GM18505 (cell line): ENCODE data around the gene ERCC6L.
A peak's percentile ranks its signal among the peaks of the same experiment; 100 is the strongest.

ENCODE experiments used
- ATAC-seq: cut with Tn5 transposase; IDR thresholded peaks from one replicate; pipeline ENCODE4 v1.9.1; 2021; ENCODE audit not compliant: unreplicated experiment
- POLR2A ChIP-seq: IDR thresholded peaks from 4 replicates; pipeline ENCODE4 v1.6.1; 2011; ENCODE audit warnings: borderline replicate concordance; ENCODE audit not compliant: insufficient read depth, insufficient read length; ENCODE audit errors: extremely low read depth

ERCC6L gene

DNA sequence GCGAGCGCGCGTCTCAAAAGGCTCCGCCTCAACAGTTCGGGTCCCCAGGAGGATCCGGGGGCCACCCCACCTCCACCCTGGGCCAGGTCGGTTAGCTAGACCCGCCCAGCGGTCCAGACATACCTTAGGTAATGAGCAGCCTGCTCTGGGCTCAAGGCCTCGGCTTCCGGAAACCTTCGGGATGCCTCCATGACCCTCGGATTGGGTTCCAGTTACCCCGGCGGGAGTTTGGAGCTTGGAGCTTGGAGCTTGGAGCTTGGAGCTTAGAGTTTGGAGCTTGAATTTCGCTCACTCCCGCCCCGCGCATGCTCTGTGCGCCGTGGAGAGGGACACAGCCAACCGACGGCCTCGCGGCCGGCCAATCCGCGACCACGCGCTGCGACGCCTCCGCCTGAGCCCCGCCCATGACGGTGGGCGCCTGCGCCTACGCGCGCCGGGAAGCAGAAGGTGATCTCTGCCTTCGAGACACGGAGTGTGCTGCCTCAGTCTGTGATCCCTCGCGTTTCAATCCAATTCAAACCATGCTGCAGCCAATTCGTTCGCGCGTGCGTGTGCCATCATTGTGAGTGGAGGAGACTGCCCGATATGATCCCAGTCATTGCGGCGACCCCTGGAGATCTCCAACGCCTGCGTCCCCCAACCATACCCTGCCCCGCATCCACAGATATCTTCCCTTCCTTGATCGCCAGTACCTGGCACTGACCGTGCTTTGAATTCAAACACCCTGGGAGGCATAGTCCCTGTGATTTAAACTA, at the start of gene ERCC6L:
Gene ERCC6L, minus strand, starts transcription at position 307 of the 755 bp plus-strand sequence. Its CDS starts 116 bp downstream, at position 191.
- ATAC-seq: peak; percentile 96
- TF ChIP-seq POLR2A: peak; percentile 69

GRCh38 chrX:72282302-72282701, 43.5 kb upstream of the ERCC6L start:
- ATAC-seq: no peak
- no peak for TF ChIP-seq POLR2A

DNA sequence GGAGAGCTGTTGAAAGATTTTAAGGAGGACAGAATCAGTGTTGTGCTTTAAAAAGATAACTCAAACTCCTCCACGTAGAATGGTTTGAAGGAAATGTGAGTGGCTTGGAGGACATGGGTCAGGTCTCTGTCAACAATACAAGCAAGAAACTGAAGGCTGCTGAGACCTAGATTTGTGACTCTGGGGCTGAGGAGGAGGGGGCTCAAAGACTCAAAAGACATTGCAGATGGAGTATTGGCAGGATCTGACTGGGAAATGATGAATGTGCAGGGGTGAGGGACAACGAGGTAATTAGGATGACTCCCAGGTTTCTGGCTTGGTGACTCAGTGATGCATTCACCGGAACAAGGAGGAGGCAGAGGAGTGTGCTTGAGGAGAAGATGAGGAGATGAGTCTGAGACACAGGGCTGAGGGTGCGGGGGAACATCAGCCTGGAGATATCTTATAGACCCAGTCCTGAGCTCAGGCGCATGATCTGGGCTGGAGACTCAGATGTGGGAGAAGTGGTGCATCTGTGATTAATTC, 41.6 kb upstream of the ERCC6L start:
- TF ChIP-seq POLR2A: no peak

GRCh38 chrX:72276478-72276953, 37.7 kb upstream of the ERCC6L start:
- ATAC-seq: no peak
- no peak for TF ChIP-seq POLR2A

More for the DNA sequence above, 41.6 kb upstream of the ERCC6L start:
- no peak for ATAC-seq

DNA sequence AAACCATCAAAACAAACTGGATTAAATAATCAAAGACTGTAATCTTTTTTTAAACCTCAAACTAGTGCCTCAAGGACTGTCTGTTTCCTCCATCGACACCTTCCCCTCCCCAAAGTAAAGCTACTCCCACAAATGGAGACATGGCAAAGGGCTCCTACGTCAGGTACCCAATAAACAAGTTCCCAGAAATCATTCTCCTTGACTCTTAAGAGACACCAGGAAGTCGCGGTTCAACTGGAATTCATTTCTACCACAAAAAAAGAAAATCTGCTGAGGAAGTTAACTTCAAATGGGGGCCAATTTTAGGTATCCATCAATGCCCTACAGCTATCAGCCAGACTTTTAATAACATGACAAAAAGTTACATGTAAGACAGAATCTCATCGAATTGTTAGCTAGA, 35.7 kb upstream of the ERCC6L start:
- ATAC-seq: no peak
- no peak for TF ChIP-seq POLR2A

- no peak for ATAC-seq
- TF ChIP-seq POLR2A: no peak
Measured at GRCh38 chrX:72273718-72274117, 34.9 kb upstream of the ERCC6L start.

- TF ChIP-seq POLR2A: no peak
- ATAC-seq: no peak
Measured at GRCh38 chrX:72272868-72273267, 34.0 kb upstream of the ERCC6L start.

DNA sequence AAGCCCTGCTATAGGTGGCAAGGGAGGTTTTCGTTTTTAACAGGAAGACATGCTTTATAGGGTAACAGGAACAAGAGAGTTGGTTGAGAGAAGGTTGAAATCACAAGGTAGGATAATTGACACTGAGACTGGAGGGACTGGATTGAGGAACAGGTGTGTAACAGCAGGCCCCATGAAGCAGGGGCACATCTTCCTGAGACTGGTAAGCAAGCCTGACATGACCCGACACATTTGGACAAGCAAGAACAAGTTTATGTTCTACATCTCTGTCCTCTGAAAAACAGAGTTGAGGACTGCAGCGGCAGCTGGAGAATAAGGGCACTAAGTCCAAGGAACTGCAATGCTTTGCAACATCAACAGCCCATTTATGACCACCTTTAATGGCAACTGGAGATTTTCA, 33.0 kb upstream of the ERCC6L start:
- TF ChIP-seq POLR2A: peak; percentile 15
- ATAC-seq: no peak

- ATAC-seq: no peak
- TF ChIP-seq POLR2A: no peak
Measured at GRCh38 chrX:72271091-72271788, 32.4 kb upstream of the ERCC6L start.

DNA sequence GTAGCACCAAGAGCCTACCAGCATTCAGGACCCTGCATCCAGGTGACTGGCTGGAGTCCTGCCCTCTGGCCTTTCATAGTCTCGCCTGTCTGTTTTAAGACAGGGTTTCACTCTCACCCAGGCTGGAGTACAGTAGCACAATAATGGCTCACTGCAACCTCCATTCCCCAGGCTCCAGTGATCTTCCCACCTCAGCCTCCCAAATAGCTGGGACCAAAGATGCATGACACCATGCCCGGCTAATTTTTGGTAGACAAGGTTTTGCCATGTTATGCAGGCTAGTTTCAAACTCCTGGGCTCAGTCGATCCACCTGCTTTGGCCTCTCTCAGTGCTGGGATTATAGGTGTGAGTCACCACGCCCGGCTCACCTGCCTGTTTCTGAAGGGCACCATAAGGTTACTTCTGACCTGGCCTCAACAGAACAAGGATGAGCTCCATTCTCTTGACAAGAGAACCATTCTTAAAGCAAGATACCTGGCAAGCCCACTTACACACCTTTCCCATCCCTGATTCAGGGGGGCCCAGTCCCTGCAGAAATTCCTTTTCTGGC, 31.6 kb upstream of the ERCC6L start:
- ATAC-seq: no peak
- no peak for TF ChIP-seq POLR2A

DNA sequence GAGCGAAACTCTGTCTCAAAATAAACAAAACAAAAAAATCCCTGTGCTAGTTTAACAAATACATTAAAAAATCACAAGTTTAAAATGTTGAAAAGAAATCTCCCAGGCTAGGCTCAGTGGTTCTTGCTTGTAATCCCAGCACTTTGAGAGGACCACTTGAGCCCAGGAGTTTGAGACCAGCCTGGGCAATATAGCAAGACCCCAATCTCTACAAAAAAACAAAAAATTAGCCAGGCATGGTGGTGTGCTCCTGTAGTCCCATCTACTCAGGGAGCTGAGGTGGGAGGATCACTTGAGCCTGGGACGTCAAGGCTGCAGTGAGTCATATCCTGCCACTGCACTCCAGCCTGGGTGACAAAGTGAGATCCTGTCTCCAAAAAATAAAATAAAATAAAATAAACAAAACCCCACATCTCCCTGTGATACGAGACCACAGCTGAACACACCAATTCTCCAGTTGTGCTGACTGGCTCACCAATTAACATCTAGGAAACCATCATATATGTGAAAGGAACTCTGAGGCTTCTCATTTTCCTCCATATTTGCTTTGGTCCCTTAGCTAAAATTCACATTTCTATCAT, 30.9 kb upstream of the ERCC6L start:
- no peak for TF ChIP-seq POLR2A
- ATAC-seq: no peak

GRCh38 chrX:72268597-72269365, 30.0 kb upstream of the ERCC6L start:
- no peak for ATAC-seq
- no peak for TF ChIP-seq POLR2A

DNA sequence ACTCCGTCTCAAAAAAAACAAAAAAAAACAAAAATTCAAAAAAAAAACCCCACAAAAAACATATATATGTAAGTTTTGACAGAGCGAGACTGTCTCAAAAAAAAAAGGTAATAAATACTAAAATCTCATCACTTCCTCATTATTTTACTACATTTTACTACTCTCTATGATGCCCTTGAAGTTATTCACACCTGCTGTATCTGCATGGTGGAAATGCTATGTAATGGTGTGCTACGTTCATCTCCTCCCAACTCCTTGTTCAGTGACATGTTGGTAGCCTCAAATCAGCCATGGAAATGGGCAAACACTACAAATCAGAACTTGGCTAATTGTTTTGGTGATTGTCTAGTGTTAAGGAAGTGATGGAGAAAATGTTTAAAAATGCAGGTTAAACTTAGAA, 26.4 kb upstream of the ERCC6L start:
- no peak for ATAC-seq
- no peak for TF ChIP-seq POLR2A

DNA sequence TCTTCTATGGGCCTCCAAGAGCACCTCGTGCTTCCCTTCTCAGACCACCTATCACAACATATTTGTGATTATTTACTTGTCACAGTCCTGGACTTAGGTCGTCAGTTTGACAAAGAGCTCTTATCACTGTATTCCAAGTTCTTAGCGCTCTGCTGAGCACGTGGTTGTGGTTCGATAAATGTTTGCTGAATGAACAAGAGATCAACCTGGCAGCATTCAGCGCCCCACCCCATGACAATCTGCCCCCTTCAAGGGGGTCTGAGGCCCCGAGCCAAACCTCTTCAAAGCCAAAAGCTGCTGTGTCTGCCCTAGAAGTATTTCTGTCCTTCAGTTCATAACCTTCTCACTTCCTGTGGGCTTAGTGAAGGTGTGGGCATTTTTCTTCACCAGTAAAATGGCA, 23.2 kb upstream of the ERCC6L start:
- no peak for TF ChIP-seq POLR2A
- no peak for ATAC-seq
